HCT116 (cell line): Measurements from ENCODE around the gene TP53AIP1. TPM values are rescaled to one million over a fixed set of nuclear protein-coding genes. Genes with fewer than 3 reads are reported as not detected.

Experiments
- ATAC-seq: fragments of 200-7000 bp; cut with Tn5 transposase; 2 replicates; pipeline ENCODE4 v1.9.1; 2020; ENCODE audit warnings: mild to moderate bottlenecking, moderate library complexity
- BruUV-seq: library from RNA; stranded (reverse); fragments of 400-500 nt; replicated peaks from 2 replicates; lab custom pipeline; 2021; lab: Mats Ljungman, UMichigan
- CTCF ChIA-PET: fragments of 300-600 bp; sonication (Branson Sonifier 250); formaldehyde crosslinking; loops from one replicate; lab custom pipeline; 2021; ENCODE audit warnings: antibody characterized with exemption; lab: Charles Lee
- POLR2A ChIA-PET: fragments of 300-600, 350-600 bp; sonication (Branson Sonifier 250); formaldehyde crosslinking; loops from one replicate; lab custom pipeline; 2021; ENCODE audit warnings: antibody characterized with exemption; lab: Charles Lee
- RAD21 ChIA-PET, 2 experiments: fragments of 300-600 bp; sonication (Branson Sonifier 250); formaldehyde crosslinking; loops; one replicate each; lab custom pipeline; 2023; ENCODE audit warnings: low total read pairs in 2 of 2; ENCODE audit not compliant: uncharacterized antibody in 2 of 2, unreplicated experiment in 2 of 2, low non-redundant PET in 1 of 2; lab: Charles Lee
- DNase-seq: peaks from one replicate; pipeline ENCODE4 v3.0.0-alpha.2; 2010; ENCODE audit warnings: low read depth, low spot score
- H2AFZ ChIP-seq: fragments of 200-600 bp; shearing (Covaris generic), sonication (generic); 2 replicates; pipeline ENCODE4 v1.6.1; 2017; ENCODE audit warnings: low read depth, mixed run types, mixed read lengths, antibody characterized with exemption, low read length; ENCODE audit not compliant: poor library complexity, severe bottlenecking
- H3K27ac ChIP-seq: 2 replicates; pipeline ENCODE4 v1.5.1; 2012; ENCODE audit warnings: low read depth, low read length
- H3K27me3 ChIP-seq: fragments of 200-600 bp; sonication (generic); 2 replicates; pipeline ENCODE4 v1.6.1; 2016; ENCODE audit warnings: mixed run types, low read length, mixed read lengths; ENCODE audit not compliant: insufficient read depth
- H3K36me3 ChIP-seq, 2 experiments: fragments of 200-500 bp in 1 of 2; fragments of 200-600 bp in 1 of 2; sonication (Bioruptor generic) in 1 of 2; sonication (generic) in 1 of 2; 2 replicates each; pipeline versions ENCODE4 v1.5.1 to v1.6.1; 2014 to 2016; ENCODE audit warnings: low read length in 2 of 2, inconsistent platforms in 1 of 2, mixed read lengths in 1 of 2, mixed run types in 1 of 2; ENCODE audit not compliant: insufficient read depth in 2 of 2, control insufficient read depth in 1 of 2
- H3K4me1 ChIP-seq, 2 experiments: fragments of 200-600 bp in 1 of 2; sonication (generic) in 1 of 2; 2 replicates each; pipeline versions ENCODE4 v1.5.1 to v1.6.1; 2012 to 2017; ENCODE audit warnings: low read length in 2 of 2, inconsistent platforms in 1 of 2, mild to moderate bottlenecking in 1 of 2, mixed read lengths in 1 of 2, mixed run types in 1 of 2, moderate library complexity in 1 of 2; ENCODE audit not compliant: insufficient read depth in 2 of 2, control insufficient read depth in 1 of 2
- H3K4me2 ChIP-seq: fragments of 200-600 bp; sonication (generic); 2 replicates; pipeline ENCODE4 v1.6.1; 2017; ENCODE audit warnings: mixed run types, low read length, mixed read lengths
- H3K4me3 ChIP-seq, 2 experiments: fragments of 200-600 bp in 1 of 2; sonication (generic) in 1 of 2; replicated peaks in 1 of 2; 2 replicates each; pipeline ENCODE4 v1.5.1; 2011 to 2016; ENCODE audit warnings: low read length in 2 of 2, control low read depth in 1 of 2, low read depth in 1 of 2, mild to moderate bottlenecking in 1 of 2, mixed read lengths in 1 of 2, mixed run types in 1 of 2
- H3K79me2 ChIP-seq: fragments of 200-600 bp; sonication (generic); 2 replicates; pipeline ENCODE4 v1.6.1; 2017; ENCODE audit warnings: mild to moderate bottlenecking, mixed run types, low read length, moderate library complexity, mixed read lengths; ENCODE audit not compliant: insufficient read depth
- H3K9ac ChIP-seq: fragments of 200-600 bp; sonication (generic); 2 replicates; pipeline ENCODE4 v1.6.1; 2016; ENCODE audit warnings: low read length, mixed read lengths
- H3K9me2 ChIP-seq: fragments of 200-600 bp; sonication (generic), shearing (Covaris generic); 2 replicates; pipeline ENCODE4 v1.6.1; 2017; ENCODE audit warnings: mixed run types, mild to moderate bottlenecking, moderate library complexity; ENCODE audit not compliant: insufficient read depth
- H3K9me3 ChIP-seq, 2 experiments: fragments of 200-500 bp in 1 of 2; fragments of 200-600 bp in 1 of 2; sonication (Bioruptor generic) in 1 of 2; sonication (generic) in 1 of 2; 2 replicates each; pipeline ENCODE4 v1.6.1; 2014 to 2017; ENCODE audit warnings: low read length in 2 of 2, mixed read lengths in 2 of 2, inconsistent platforms in 1 of 2, low read depth in 1 of 2, mild to moderate bottlenecking in 1 of 2, mixed run types in 1 of 2, moderate library complexity in 1 of 2; ENCODE audit not compliant: control insufficient read depth in 1 of 2, insufficient read depth in 1 of 2
- H4K20me1 ChIP-seq: fragments of 200-600 bp; sonication (generic), shearing (Covaris generic); 2 replicates; pipeline ENCODE4 v1.6.1; 2017; ENCODE audit warnings: mixed run types, mild to moderate bottlenecking, moderate library complexity; ENCODE audit not compliant: insufficient read depth
- ATF3 ChIP-seq: IDR thresholded peaks from 2 replicates; pipeline ENCODE4 v1.6.1; 2012
- CEBPB ChIP-seq: IDR thresholded peaks from 2 replicates; pipeline ENCODE4 v1.6.1; 2012; ENCODE audit warnings: low read depth
- CTCF ChIP-seq, 3 experiments: fragments of 200-600 bp in 1 of 3; sonication (generic) in 1 of 3; IDR thresholded peaks in 2 of 3; conservative IDR thresholded peaks in 1 of 3; 2 replicates each; pipeline ENCODE4 v1.5.1; 2012 to 2017; ENCODE audit warnings: low read depth in 2 of 3, low read length in 2 of 3, antibody characterized with exemption in 1 of 3, borderline replicate concordance in 1 of 3, control low read depth in 1 of 3, mild to moderate bottlenecking in 1 of 3, mixed read lengths in 1 of 3, mixed run types in 1 of 3, moderate library complexity in 1 of 3; ENCODE audit not compliant: insufficient read depth in 1 of 3
- EZH2 ChIP-seq: fragments of 200-600 bp; sonication (generic); IDR thresholded peaks from 2 replicates; pipeline ENCODE4 v1.6.1; 2017; ENCODE audit warnings: antibody characterized with exemption, mixed run types
- FOSL1 ChIP-seq: IDR thresholded peaks from 2 replicates; pipeline ENCODE4 v1.6.1; 2012; ENCODE audit warnings: low read depth
- JUND ChIP-seq: IDR thresholded peaks from 2 replicates; pipeline ENCODE4 v1.6.1; 2012
- POLR2AphosphoS5 ChIP-seq: IDR thresholded peaks from 2 replicates; pipeline ENCODE4 v1.6.1; 2011; ENCODE audit warnings: mild to moderate bottlenecking, low read depth, low read length, moderate library complexity
- RAD21 ChIP-seq: IDR thresholded peaks from 2 replicates; pipeline ENCODE4 v1.6.1; 2012; ENCODE audit warnings: low read depth, mild to moderate bottlenecking
- SIN3A ChIP-seq: IDR thresholded peaks from 2 replicates; pipeline ENCODE4 v1.6.1; 2012; ENCODE audit warnings: low read depth
- SP1 ChIP-seq: IDR thresholded peaks from 2 replicates; pipeline ENCODE4 v1.6.1; 2012; ENCODE audit warnings: low read depth
- SRF ChIP-seq: IDR thresholded peaks from 2 replicates; pipeline ENCODE4 v1.6.1; 2012; ENCODE audit warnings: low read depth
- TCF7L2 ChIP-seq: IDR thresholded peaks from 2 replicates; pipeline ENCODE4 v1.7.0; 2011; ENCODE audit warnings: borderline replicate concordance, inconsistent platforms; ENCODE audit not compliant: insufficient read depth, insufficient read length; ENCODE audit errors: extremely low read depth
- YY1 ChIP-seq: IDR thresholded peaks from 2 replicates; pipeline ENCODE4 v1.6.1; 2011; ENCODE audit warnings: low read length, low read depth, moderate library complexity, mild to moderate bottlenecking; ENCODE audit not compliant: insufficient replicate concordance; ENCODE audit errors: extremely low read depth
- ZBTB33 ChIP-seq: IDR thresholded peaks from 2 replicates; pipeline ENCODE4 v1.6.1; 2011; ENCODE audit warnings: mild to moderate bottlenecking, low read length, moderate library complexity; ENCODE audit not compliant: insufficient replicate concordance; ENCODE audit errors: extremely low read depth
- ZNF274 ChIP-seq: fragments of 200-500 bp; sonication (Bioruptor generic); IDR thresholded peaks from 2 replicates; pipeline ENCODE4 v1.6.1; 2014; ENCODE audit warnings: mild to moderate bottlenecking, low read depth, low read length, inconsistent platforms
- intact Hi-C: fragments of 100-400 bp; cut with micrococcal nuclease; formaldehyde crosslinking; loops from 2 replicates; pipeline ENCODE4 v1.10.0; 2022
- total RNA-seq: library from RNA; stranded (reverse); gene quantifications from one replicate; pipeline ENCODE4 v1.2.1, GENCODE V29; 2021; ENCODE audit not compliant: unreplicated experiment
- TF ChIP-seq, protein P1 (sequence below): IDR thresholded peaks from 2 replicates; pipeline ENCODE4 v1.6.1; 2012; ENCODE audit warnings: low read depth

The TP53AIP1 gene
- total RNA-seq, 1 experiment from 2014 or later: 0.15 TPM

- ChIA-PET CTCF (no interaction called here), RAD21 (no interaction called here), POLR2A (no interaction called here)
- Histone ChIP-seq H2AFZ (no peak overlapping the region), H3K9ac (no peak overlapping the region), H3K9me3 (no peaks in the 10 kb centered on the region), H3K4me1 (peaks cover 13 to 29% of the 10 kb centered on the region in 2 experiments), H3K27ac (no peak overlapping the region), H4K20me1 (no peaks in the 10 kb centered on the region), H3K27me3 (no peaks in the 10 kb centered on the region), H3K4me3 (no peak overlapping the region), H3K36me3 (no peaks in the 10 kb centered on the region), H3K4me2 (no peak overlapping the region), H3K79me2 (no peaks in the 10 kb centered on the region), H3K9me2 (no peaks in the 10 kb centered on the region)
- ATAC-seq (no peak), DNase-seq (no peak)
- intact Hi-C loops: no loop called here
- no TSS peak for BruUV-seq
- TF ChIP-seq YY1 (no peak), POLR2AphosphoS5 (no peak), FOSL1 (no peak), CEBPB (no peak), TCF7L2 (no peak), SP1 (no peak), CTCF (IDR thresholded peaks at IDR 0.05 in 2 of 3, conservative IDR thresholded peaks at IDR 0.05 in 1 of 3; ENCODE audit: borderline replicate concordance in 1 of 3, insufficient read depth in 1 of 3, low read depth in 2 of 3, low read length in 2 of 3) (no peak), ATF3 (no peak), SRF (no peak), ZBTB33 (no peak), SIN3A (no peak), ZNF274 (no peak), JUND (no peak), RAD21 (no peak), EZH2 (no peak)
- TF ChIP-seq, protein P1, sequence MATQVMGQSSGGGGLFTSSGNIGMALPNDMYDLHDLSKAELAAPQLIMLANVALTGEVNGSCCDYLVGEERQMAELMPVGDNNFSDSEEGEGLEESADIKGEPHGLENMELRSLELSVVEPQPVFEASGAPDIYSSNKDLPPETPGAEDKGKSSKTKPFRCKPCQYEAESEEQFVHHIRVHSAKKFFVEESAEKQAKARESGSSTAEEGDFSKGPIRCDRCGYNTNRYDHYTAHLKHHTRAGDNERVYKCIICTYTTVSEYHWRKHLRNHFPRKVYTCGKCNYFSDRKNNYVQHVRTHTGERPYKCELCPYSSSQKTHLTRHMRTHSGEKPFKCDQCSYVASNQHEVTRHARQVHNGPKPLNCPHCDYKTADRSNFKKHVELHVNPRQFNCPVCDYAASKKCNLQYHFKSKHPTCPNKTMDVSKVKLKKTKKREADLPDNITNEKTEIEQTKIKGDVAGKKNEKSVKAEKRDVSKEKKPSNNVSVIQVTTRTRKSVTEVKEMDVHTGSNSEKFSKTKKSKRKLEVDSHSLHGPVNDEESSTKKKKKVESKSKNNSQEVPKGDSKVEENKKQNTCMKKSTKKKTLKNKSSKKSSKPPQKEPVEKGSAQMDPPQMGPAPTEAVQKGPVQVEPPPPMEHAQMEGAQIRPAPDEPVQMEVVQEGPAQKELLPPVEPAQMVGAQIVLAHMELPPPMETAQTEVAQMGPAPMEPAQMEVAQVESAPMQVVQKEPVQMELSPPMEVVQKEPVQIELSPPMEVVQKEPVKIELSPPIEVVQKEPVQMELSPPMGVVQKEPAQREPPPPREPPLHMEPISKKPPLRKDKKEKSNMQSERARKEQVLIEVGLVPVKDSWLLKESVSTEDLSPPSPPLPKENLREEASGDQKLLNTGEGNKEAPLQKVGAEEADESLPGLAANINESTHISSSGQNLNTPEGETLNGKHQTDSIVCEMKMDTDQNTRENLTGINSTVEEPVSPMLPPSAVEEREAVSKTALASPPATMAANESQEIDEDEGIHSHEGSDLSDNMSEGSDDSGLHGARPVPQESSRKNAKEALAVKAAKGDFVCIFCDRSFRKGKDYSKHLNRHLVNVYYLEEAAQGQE: no peak
These were observed 31.4 kb downstream of the TP53AIP1 start for GRCh38 chr11:128911239-128911638.
